Left ventricle myocardium superior (tissue), 1 donor: ENCODE results near the gene STARD13. TPM values are rescaled to one million over a fixed set of nuclear protein-coding genes. Genes with fewer than 3 reads are reported as not detected.

Experiments used
- ATAC-seq: fragments of 200-7000 bp; cut with Tn5 transposase; one replicate; pipeline ENCODE4 v1.9.1; 2020; ENCODE audit warnings: mild to moderate bottlenecking, moderate library complexity
- DNase-seq: peaks from one replicate; pipeline ENCODE4 v3.0.0-alpha.2; 2020
- intact Hi-C: fragments of 100-400 bp; cut with micrococcal nuclease; formaldehyde crosslinking; loops from one replicate; pipeline ENCODE4 v1.11.0; 2022
- total RNA-seq: library from RNA; stranded (reverse); fragmentation: NEBNext Ultra II Directional; extraction: Animal tissue kit (Norgen Biotek cat#: 25700); gene quantifications from one replicate; pipeline ENCODE4 v1.2.1, GENCODE V29; 2021
- donor health status: DM: no; HTN: yes; CAD: no; lungs with severe emphysema.

Gene STARD13
- total RNA-seq, 1 donor from 2014 or later = 41.1 TPM

DNA sequence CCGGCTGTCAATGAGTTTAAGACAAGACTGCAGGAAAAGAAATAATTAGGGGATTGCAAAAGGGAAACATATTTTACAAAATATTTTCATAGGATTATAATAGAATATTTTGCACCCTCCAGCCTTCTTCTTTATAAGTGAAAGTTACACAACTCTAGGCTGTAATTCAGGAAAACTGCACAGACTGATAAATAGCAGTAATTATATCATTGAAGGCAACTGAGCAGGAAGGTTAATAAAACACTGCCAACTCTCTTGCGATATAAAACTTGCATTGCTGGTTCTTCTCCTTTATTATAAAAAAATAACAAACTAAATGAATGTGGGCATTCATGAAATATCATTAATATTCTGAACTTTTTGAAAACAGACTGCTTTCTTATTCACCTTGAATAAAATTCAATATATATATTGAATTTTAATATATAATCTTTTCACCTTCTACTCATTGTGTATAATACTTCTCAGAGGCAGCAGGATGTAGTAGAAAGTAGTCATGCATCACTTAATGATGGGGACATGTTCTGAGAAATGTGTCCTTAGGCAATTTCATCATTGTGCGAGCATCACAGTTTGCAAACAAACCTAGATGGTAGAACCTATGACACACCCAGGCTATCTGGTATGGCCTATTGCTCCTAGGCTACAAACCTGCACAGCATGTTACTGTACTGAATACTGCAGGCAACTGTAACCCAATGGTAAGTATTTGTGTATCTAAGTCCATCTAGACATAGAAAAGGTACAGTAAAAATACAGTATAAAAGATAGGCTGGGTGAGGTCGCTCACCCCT, 24.9 kb upstream of the STARD13 start:
- DNase-seq (no peak), ATAC-seq (no peak)
- intact Hi-C loops = no loop called here

DNA sequence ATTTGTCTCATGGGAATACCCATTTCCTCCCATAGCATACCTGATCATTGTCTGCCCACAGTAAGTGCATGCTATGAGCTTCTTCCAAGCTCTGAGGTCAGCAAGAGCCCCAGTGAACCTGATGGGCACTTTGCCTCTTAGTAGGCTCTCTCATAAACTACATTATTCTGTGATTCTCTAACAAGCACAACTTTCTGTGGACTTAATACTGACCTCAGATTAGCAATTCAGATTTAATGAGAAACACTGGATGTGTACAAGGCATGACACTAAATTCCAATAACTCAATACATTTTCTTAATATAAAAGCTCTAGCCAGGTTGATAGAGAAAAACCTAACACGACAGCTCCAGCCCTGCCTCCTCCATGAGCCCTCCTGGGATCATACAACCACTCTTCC, 23.3 kb upstream of the STARD13 start:
- DNase-seq (no peak), ATAC-seq (no peak)
- intact Hi-C loops = no loop called here

DNA sequence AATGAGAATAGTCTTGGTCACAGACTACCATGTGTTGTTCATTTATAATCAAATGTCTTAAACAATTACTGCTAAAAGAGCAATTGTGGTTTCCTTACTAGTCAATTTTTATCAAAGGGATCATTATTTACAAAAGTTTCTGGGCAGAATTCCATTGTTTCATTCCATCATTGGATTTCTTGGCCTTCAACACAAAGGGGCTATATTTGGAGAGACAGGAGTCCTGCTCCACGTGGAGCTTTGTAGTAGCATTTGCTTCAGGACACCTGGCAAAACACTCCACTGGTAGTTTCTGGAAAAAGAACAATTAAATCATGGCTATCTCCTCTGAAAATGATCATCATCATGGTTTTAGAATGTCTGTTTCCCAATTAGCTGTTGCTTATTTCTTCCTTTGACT, 22.3 kb upstream of the STARD13 start:
- intact Hi-C loops = no loop called here
- DNase-seq (no peak), ATAC-seq (no peak)

DNA sequence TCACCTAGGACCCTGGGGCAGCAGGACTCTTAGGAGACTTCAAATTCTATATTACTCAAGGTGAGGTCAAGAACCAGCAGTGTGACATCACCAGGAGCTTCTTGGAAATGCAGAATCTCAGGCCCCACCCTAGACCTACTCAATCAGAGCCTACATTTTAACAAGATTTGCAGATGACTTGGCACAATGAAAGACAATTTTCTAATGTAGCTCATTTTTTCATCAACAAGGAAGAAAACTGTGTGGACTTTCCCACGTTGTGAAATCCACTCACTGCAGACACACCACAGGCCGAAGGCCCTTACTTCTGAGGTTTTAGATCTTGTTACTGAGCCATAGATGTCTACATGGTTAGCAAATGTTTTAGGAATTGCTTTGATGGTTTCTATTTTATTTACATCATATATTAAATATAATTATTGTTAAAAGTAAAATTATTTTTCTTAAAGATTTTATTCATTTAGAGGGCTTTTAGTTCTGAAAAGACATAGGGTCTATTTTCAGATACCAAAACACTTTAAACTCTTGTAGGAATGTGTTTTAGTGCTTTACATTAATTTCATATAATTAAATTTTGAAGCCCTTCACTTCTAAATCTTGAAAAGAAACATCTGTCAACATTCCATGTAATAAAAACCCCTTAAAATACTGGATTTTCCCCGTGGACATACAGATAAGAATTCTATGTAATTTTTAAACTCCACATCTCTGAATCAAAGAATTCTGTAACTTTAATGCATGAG, 18.5 kb upstream of the STARD13 start:
- ATAC-seq (no peak), DNase-seq (no peak)
- intact Hi-C loops = no loop called here

- intact Hi-C loops = no loop called here
- ATAC-seq (no peak), DNase-seq (no peak)
These were observed 14.1 kb upstream of the STARD13 start for GRCh38 chr13:33299626-33300025.

DNA sequence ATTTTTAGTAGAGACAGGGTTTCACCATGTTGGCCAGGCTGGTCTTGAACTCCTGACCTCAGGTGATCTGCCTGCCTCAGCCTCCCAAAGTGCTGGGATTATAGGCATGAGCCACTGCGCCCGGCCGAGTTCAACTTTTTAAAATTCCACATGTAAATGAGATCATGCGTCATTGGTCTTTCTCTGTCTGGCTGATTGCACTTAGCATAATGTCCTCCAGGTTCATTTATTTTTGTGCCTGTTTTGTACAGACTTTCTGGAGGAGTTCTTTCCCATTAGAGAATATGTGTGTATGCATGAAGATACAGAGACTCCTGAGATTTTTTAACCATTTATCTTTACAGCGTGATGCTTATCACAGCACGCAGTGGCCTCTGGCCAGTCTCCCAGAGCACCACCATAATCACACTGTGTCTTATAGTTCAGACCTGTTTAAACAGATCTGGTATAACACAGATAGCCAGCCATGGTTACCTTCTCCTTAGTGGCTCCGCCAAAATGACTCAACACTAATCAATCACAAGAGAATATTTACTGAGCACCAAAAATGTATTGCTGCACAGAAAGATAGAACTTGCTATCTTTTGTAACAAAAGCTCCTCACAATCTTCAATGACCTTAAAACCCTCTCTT, 11.4 kb upstream of the STARD13 start:
- DNase-seq = no peak
- ATAC-seq = no peak
- intact Hi-C loops = no loop called here

DNA sequence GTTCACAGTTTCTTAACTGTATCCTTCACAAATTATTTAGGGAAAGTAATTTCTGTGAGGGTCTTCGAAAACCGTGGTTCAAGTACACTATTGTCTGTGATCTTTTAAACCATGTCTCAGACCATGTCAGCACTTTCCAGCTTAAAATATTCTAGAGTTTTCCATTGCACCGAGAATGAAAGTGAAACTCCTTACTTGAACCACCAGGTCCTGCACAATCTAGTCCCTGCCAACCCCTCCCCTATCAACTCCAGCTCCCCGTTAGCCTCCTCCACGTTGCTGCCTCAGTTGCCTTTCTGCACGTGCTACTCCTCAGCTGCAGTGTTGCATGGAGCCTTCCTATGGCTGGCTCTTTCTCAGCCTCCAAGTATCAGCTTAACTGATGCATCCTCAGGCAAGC, 7.2 kb upstream of the STARD13 start:
- no peak for ATAC-seq

GRCh38 chr13:33290421-33290965, 4.9 kb upstream of the STARD13 start:
- intact Hi-C loops = no loop called here
- ATAC-seq = peak; percentile 9
- DNase-seq = no peak

More for the DNA sequence above, 7.2 kb upstream of the STARD13 start:
- intact Hi-C loops = no loop called here
- DNase-seq = no peak

DNA sequence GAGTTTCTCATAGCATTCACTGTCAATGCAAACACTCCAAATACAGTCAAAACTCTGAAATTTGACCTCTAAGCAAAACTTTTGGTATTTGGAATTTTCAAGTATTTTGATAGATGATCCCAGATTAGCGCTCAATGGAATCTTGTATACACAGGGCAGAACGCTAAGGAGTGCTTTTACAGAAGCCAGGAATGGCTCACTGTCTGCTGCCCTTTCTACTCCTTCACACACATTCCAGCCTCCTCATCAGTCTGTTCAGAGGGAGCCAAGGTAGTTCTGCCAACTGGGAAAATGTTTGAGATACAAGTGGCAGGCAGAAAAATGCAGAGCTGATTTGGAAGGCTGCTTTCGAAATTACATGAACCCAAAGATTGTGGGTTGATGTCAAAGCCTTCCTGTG, 4.4 kb upstream of the STARD13 start:
- intact Hi-C loops = no loop called here
- ATAC-seq = peak; percentile 36

GRCh38 chr13:33287142-33287882, 1.8 kb upstream of the STARD13 start:
- intact Hi-C loops = no loop called here
- no peak for DNase-seq
- no peak for ATAC-seq

More for the DNA sequence above, 4.4 kb upstream of the STARD13 start:
- no peak for DNase-seq

DNA sequence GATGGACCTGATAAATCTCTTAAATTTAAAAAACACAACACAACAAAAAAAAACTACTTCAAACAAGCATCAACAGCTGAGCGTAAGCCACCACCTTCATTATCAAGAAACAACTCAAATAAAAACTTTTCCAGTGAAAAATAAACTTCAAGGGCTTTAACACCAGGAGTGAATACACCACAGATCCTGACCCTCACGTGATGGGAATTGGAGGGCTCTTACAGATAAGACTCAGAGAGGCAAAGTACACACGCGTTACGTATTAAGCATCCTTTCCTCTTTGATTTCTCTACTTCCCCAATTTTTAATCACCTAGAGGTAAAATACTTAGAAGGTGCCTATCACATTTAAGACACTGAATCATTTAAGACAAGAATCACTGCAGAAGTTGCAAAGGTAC, 573 bp upstream of the STARD13 start:
- DNase-seq = no peak
- ATAC-seq = peak; percentile 14
- intact Hi-C loops = no loop called here

DNA sequence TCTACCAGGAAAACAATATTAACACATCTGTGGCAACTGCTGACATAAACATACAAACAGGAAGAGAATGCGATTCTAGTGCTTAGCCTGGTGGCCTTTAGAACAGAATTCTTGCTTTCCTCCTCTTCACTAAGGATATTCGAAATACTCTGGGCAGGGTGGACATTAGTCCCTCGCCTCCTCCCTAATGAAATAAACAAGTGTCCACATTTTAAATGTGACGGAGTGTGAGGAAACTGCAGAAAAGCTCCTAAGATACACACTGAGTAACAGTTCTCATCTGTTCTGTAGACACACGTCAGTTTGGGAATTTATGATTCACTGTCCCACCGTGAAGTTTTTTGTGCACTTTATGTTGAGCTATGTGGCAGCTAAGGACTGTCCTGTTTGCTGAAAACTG, 639 bp downstream of the STARD13 start:
- ATAC-seq (peak; percentile 29), DNase-seq (no peak)
- intact Hi-C loops = loop anchor here (5.0 kb wide), 1 partner anchor 58 kb away; no protein-coding TSS in a partner anchor

- DNase-seq (no peak), ATAC-seq (no peak)
- intact Hi-C loops = loop anchor here (5.0 kb wide), 1 partner anchor 57 kb away; no protein-coding TSS in a partner anchor
These were observed 1.5 kb downstream of the STARD13 start for GRCh38 chr13:33284031-33284430.

DNA sequence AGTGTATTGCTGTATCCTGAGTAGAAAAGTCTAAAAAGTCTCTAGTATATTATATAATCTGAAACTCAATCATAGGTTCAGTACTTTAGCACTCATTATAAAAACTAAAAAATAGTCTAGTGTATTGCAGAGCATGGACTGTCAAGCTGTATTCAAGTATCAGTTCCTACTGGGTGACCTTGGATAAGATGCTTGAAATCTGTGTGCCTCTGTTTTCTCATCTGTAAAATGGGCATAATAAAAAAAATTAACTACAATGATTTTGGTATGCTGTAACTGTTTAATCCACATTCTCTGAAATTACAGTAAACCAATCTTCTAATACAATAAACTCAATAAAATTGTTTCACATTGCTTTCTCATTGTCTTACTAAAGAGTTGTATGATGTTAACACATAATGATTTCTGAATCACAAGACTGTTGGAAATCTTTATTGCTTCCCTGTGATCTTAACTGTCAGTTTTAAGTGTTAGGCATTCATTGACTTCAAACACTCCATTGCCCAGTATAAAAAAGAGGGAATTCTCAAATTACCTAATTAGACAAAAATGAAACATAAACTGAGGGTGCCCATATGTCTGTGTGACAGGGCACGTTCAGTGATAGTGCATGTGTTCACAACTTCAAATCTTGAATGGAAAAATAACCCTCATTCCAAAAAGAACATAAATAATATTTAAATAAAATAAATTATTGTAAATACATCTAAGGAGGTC, 2.2 kb downstream of the STARD13 start:
- no peak for DNase-seq
- intact Hi-C loops = loop anchor here (5.0 kb wide), 1 partner anchor 56 kb away; no protein-coding TSS in a partner anchor
- ATAC-seq = no peak

DNA sequence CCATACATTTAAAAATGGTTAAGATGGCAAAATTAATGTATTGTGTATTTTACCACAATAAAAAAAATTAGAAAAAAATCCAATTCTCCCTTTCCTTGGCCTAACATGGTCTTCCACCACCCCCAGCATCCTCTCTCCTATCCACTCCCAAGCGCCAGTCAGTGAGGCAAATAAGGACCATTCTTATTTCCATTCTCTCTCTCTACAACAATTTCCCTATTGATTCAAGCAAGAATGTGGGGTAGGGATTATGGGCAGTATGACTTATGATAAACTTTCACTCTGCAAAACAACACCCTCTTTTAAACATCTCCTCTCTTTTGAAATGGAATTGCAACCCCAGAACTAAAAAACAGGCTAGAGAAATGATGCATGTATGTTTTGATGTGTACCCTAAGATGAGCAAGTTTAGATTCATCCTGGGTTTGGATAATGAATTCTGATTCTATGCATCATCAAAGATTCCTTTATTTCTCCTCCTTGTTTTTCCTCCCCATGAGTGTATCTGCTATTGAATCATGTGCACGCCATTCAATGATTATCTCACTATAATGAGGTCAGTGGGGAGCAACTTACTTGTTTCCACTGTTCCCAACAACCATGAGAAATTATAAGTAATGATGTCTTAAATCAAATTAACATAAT, 3.5 kb downstream of the STARD13 start:
- ATAC-seq (no peak), DNase-seq (no peak)
- intact Hi-C loops = loop anchor here (5.0 kb wide), 1 partner anchor 55 kb away; no protein-coding TSS in a partner anchor

GRCh38 chr13:33280923-33281322, 4.6 kb downstream of the STARD13 start:
- intact Hi-C loops = loop anchor here (5.0 kb wide), 1 partner anchor 54 kb away; no protein-coding TSS in a partner anchor
- ATAC-seq = no peak
- DNase-seq = no peak

- ATAC-seq (no peak), DNase-seq (no peak)
- intact Hi-C loops = loop anchor here (5.0 kb wide), 1 partner anchor 53 kb away; no protein-coding TSS in a partner anchor
These were observed 5.2 kb downstream of the STARD13 start for GRCh38 chr13:33280279-33280905.
